ENCODE measurements around the gene FAM47C.
"Not testable (repeated sequence)": the region's sequence is repeated elsewhere in the genome, so short reads cannot be mapped to it uniquely, and the experiment has no call there.

DNA sequence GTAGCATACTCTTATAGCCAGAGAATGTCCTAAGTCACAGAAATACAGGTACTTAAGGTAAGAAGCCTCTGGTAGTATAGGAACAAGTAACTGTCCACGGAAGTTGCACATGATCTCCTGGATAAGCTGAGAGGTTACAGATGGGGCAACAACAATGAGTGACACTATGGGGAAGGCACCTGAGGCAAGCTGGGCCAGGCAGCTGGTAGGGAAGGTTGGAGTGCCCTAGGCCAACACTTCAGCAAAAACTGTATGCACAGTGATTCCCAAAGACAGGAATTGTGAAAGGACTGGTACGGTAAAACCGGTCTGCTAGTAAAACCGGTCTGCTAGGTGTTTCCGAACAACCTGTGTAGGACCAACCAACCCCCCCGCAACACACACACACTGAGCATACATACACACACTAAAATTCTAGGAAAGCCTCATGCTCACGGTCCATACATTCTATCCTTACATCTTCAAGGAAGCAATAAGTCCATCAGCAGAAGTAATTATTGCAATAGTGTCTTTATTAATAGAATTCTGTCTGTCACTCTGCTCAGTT lies 28.6 kb downstream of the FAM47C start:
- TF ChIP-seq, protein P1, sequence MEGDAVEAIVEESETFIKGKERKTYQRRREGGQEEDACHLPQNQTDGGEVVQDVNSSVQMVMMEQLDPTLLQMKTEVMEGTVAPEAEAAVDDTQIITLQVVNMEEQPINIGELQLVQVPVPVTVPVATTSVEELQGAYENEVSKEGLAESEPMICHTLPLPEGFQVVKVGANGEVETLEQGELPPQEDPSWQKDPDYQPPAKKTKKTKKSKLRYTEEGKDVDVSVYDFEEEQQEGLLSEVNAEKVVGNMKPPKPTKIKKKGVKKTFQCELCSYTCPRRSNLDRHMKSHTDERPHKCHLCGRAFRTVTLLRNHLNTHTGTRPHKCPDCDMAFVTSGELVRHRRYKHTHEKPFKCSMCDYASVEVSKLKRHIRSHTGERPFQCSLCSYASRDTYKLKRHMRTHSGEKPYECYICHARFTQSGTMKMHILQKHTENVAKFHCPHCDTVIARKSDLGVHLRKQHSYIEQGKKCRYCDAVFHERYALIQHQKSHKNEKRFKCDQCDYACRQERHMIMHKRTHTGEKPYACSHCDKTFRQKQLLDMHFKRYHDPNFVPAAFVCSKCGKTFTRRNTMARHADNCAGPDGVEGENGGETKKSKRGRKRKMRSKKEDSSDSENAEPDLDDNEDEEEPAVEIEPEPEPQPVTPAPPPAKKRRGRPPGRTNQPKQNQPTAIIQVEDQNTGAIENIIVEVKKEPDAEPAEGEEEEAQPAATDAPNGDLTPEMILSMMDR (IDR thresholded peaks at IDR 0.05) = not testable (repeated sequence)
- not testable (repeated sequence) for TF ChIP-seq POLR2A (IDR thresholded peaks at IDR 0.05)

All from body of pancreas (tissue), 4 donors.